ENCODE results near the gene PLEKHA6. TPM values are rescaled to one million over a fixed set of nuclear protein-coding genes. Genes with fewer than 3 reads are reported as not detected.

PLEKHA6 gene
- total and polyA plus RNA-seq, 2 of the 8 experiments (the other 6 are each of a cell fraction or from before 2014, with no cell fraction given), result 4.8 to 20.2 TPM

DNA sequence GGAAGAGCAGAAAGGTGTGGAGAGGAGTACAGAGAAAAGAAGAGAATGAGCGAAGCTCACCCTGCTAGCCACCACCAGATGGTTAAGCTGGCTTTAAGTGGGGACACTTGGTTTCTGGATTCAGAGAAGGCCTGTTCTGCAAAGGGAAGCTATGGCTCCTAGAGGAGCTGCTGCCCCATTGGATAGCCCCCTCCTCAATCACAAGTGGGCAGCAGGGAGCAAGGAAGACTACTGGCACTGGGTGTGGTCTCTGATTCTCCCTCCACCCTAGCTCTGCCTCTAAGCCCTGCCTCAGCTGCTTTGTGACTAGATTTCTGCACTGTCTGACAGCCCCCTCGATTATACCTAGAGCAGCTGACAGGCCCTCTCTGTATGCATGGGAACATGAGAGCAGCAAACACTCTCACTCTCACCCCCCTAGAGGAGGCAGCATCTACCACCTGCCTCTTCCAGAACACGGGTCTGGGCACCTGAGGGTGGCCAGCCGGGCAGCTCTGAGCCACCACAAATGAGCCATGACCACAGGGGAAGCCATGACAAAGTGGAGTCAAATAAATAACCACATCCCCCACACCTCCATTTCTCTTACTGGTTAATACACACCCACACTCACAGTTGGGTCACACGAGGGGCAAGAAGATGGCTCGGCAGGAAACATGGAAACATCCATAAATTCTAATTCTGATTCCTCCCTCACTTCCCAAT is 13.6 kb downstream of the PLEKHA6 start (continued):
- TF ChIP-seq CHD7 (IDR thresholded peaks at IDR 0.05; ENCODE audit: insufficient replicate concordance, low read length), result no peak
- TF ChIP-seq TAF1 (IDR thresholded peaks at IDR 0.05; ENCODE audit: low read depth, low read length), result no peak
- no peak for TF ChIP-seq USF2 (IDR thresholded peaks at IDR 0.05; ENCODE audit: low read length)
- TF ChIP-seq CHD1 (IDR thresholded peaks at IDR 0.05; ENCODE audit: low read depth, low read length), result no peak
- TF ChIP-seq BRCA1 (IDR thresholded peaks at IDR 0.05; ENCODE audit: low read depth, low read length), result no peak
- TF ChIP-seq KDM1A (IDR thresholded peaks at IDR 0.05; ENCODE audit: borderline replicate concordance, low read length), result no peak
- no peak for TF ChIP-seq RFX5 (IDR thresholded peaks at IDR 0.05; ENCODE audit: borderline replicate concordance, low read depth, low read length)
- no peak for TF ChIP-seq BCL11A (IDR thresholded peaks at IDR 0.05; ENCODE audit: low read depth in 2 of 2, low read length in 2 of 2)
- TF ChIP-seq SAP30 (IDR thresholded peaks at IDR 0.05; ENCODE audit: insufficient read depth, insufficient replicate concordance, low read length), result no peak
- TF ChIP-seq CREB1 (IDR thresholded peaks at IDR 0.05), result no peak
